Liver (tissue), 9 donors: ENCODE data around the gene SLC7A6OS. TPM values are rescaled to one million over a fixed set of nuclear protein-coding genes. Genes with fewer than 3 reads are reported as not detected.

Experiments used
- DNase-seq: peaks from one replicate; pipeline ENCODE4 v3.0.0-alpha.2; 2017; ENCODE audit warnings: low spot score
- H3K27ac ChIP-seq, 2 donors: one replicate each; pipeline ENCODE4 v1.7.0; 2013; ENCODE audit warnings: inconsistent platforms in 2 of 2, low read length in 2 of 2, control low read depth in 1 of 2, low read depth in 1 of 2, mild to moderate bottlenecking in 1 of 2
- H3K27me3 ChIP-seq, 4 donors: one replicate each; pipeline versions ENCODE4 v1.6.1 to v1.7.0; 2013; ENCODE audit warnings: low read length in 3 of 4, inconsistent platforms in 1 of 4, mild to moderate bottlenecking in 1 of 4, moderate library complexity in 1 of 4; ENCODE audit not compliant: control insufficient read depth in 4 of 4, insufficient read depth in 4 of 4
- H3K36me3 ChIP-seq, 4 donors: one replicate each; pipeline versions ENCODE4 v1.6.1 to v1.7.0; 2013; ENCODE audit warnings: low read length in 3 of 4, mild to moderate bottlenecking in 3 of 4, low read depth in 1 of 4, moderate library complexity in 1 of 4; ENCODE audit not compliant: control insufficient read depth in 4 of 4, insufficient read depth in 3 of 4
- H3K4me1 ChIP-seq, 4 donors: one replicate each; pipeline versions ENCODE4 v1.6.1 to v1.7.0; 2013; ENCODE audit warnings: low read length in 3 of 4, mild to moderate bottlenecking in 3 of 4, moderate library complexity in 1 of 4; ENCODE audit not compliant: control insufficient read depth in 4 of 4, insufficient read depth in 4 of 4
- H3K4me3 ChIP-seq, 3 donors: one replicate each; pipeline versions ENCODE4 v1.6.1 to v1.7.0; 2013; ENCODE audit warnings: low read length in 3 of 3, control low read depth in 1 of 3, low read depth in 1 of 3, mild to moderate bottlenecking in 1 of 3
- H3K9ac ChIP-seq, 2 donors: one replicate each; pipeline ENCODE4 v1.7.0; 2013; ENCODE audit warnings: low read length in 2 of 2, mild to moderate bottlenecking in 2 of 2, moderate library complexity in 2 of 2, control low read depth in 1 of 2, low read depth in 1 of 2
- H3K9me3 ChIP-seq, 4 donors: one replicate each; pipeline versions ENCODE4 v1.6.1 to v1.7.0; 2013; ENCODE audit warnings: low read length in 3 of 4; ENCODE audit not compliant: control insufficient read depth in 4 of 4
- ATF3 ChIP-seq: IDR thresholded peaks from 2 replicates; pipeline ENCODE4 v1.6.1; 2016; ENCODE audit warnings: antibody characterized with exemption
- CTCF ChIP-seq: fragments of 150-350 bp; IDR thresholded peaks from 2 replicates; pipeline ENCODE4 v1.5.1; 2017; ENCODE audit warnings: improper control_type of control experiment, low read depth, low read length; ENCODE audit not compliant: missing input control
- EGR1 ChIP-seq, 2 donors: IDR thresholded peaks; 2 replicates each; pipeline ENCODE4 v1.6.1; 2016 to 2018; ENCODE audit warnings: antibody characterized with exemption in 2 of 2, low read depth in 2 of 2
- FOXA1 ChIP-seq: IDR thresholded peaks from 2 replicates; pipeline ENCODE4 v1.6.1; 2016; ENCODE audit warnings: antibody characterized with exemption
- FOXA2 ChIP-seq: IDR thresholded peaks from 2 replicates; pipeline ENCODE4 v1.6.1; 2016; ENCODE audit warnings: antibody characterized with exemption
- GABPA ChIP-seq, 2 donors: IDR thresholded peaks in 1 of 2; conservative IDR thresholded peaks in 1 of 2; 2 replicates each; pipeline ENCODE4 v1.6.1; 2016; ENCODE audit warnings: antibody characterized with exemption in 2 of 2, mild to moderate bottlenecking in 1 of 2, moderate library complexity in 1 of 2
- HNF4A ChIP-seq, 2 donors: conservative IDR thresholded peaks; 2 replicates each; pipeline ENCODE4 v1.6.1; 2016; ENCODE audit warnings: antibody characterized with exemption in 2 of 2, mild to moderate bottlenecking in 2 of 2
- HNF4G ChIP-seq: IDR thresholded peaks from 2 replicates; pipeline ENCODE4 v1.6.1; 2016; ENCODE audit warnings: antibody characterized with exemption
- JUND ChIP-seq, 2 donors: IDR thresholded peaks; 2 replicates each; pipeline ENCODE4 v1.6.1; 2016; ENCODE audit warnings: antibody characterized with exemption in 2 of 2
- MAX ChIP-seq: IDR thresholded peaks from 2 replicates; pipeline ENCODE4 v1.6.1; 2016; ENCODE audit warnings: antibody characterized with exemption
- NR2F2 ChIP-seq: IDR thresholded peaks from 2 replicates; pipeline ENCODE4 v1.6.1; 2016; ENCODE audit warnings: antibody characterized with exemption
- RAD21 ChIP-seq, 2 donors: IDR thresholded peaks; 2 replicates each; pipeline ENCODE4 v1.6.1; 2016; ENCODE audit warnings: antibody characterized with exemption in 2 of 2, mild to moderate bottlenecking in 2 of 2
- REST ChIP-seq: IDR thresholded peaks from 2 replicates; pipeline ENCODE4 v1.6.1; 2016; ENCODE audit warnings: antibody characterized with exemption, mild to moderate bottlenecking
- RXRA ChIP-seq, 2 donors: IDR thresholded peaks; 2 replicates each; pipeline ENCODE4 v1.6.1; 2017 to 2018; ENCODE audit warnings: antibody characterized with exemption in 2 of 2, mild to moderate bottlenecking in 1 of 2
- SP1 ChIP-seq: IDR thresholded peaks from 2 replicates; pipeline ENCODE4 v1.6.1; 2018; ENCODE audit warnings: antibody characterized with exemption, mild to moderate bottlenecking
- TAF1 ChIP-seq: conservative IDR thresholded peaks from 2 replicates; pipeline ENCODE4 v1.6.1; 2016; ENCODE audit warnings: antibody characterized with exemption, mild to moderate bottlenecking
- YY1 ChIP-seq: IDR thresholded peaks from 2 replicates; pipeline ENCODE4 v1.6.1; 2016; ENCODE audit warnings: antibody characterized with exemption, mild to moderate bottlenecking
- ZBTB33 ChIP-seq: IDR thresholded peaks from 2 replicates; pipeline ENCODE4 v1.6.1; 2016; ENCODE audit warnings: antibody characterized with exemption
- WGBS: extraction: QIAGEN DNeasy Blood & Tissue Kit; methylation state at CpG from one replicate; pipeline ENCODE4 v1.1.7; 2013; 5-methylcytosine and 5-hydroxymethylcytosine counted together
- polyA plus RNA-seq, 2 donors: library from polyadenylated mRNA; stranded (reverse) in 1 of 2; unstranded in 1 of 2; fragments of 200-250 nt in 1 of 2; fragments of >200 nt in 1 of 2; fragmentation: Nextera tagmentation in 1 of 2; extraction: Ambion mirVana in 1 of 2; gene quantifications; one replicate each; pipeline versions ENCODE4 v1.2.1 to v1.2.3, GENCODE V29; 2013 to 2015
- total RNA-seq, 2 donors: library from RNA; depleted of rRNA; stranded (reverse); fragments of >200 nt; gene quantifications; one replicate each; pipeline ENCODE4 v1.2.3, GENCODE V29; 2014
- donor health status: healthy.
- donor health status: healthy.
- donor health status: healthy.
- donor health status: healthy.
- donor health status: healthy.

The SLC7A6OS gene
- total and polyA plus RNA-seq, 4 donors: 2.6 to 8.3 (median 5.5) TPM

GRCh38 chr16:68289621-68290329 lies 21.0 kb downstream of the SLC7A6OS start:
- H3K9ac ChIP-seq: no peak overlapping the region
- 70% methylated on average over 4 of the region's 4 CpGs for WGBS
- H3K36me3 ChIP-seq: no peaks in the 10 kb centered on the region
- peak overlapping the region in 1 of 2 donors; percentile 10 for H3K27ac ChIP-seq
- peaks cover 0 to 3% (median 0%) of the 10 kb centered on the region in 4 donors for H3K4me1 ChIP-seq
- no peak overlapping the region for H3K4me3 ChIP-seq
- TF ChIP-seq FOXA2 (no peak), NR2F2 (no peak), RAD21 (IDR thresholded peaks at IDR 0.05) (no peak), ZBTB33 (no peak), CTCF (no peak), HNF4G (no peak), YY1 (no peak), RXRA (IDR thresholded peaks at IDR 0.05) (no peak), HNF4A (conservative IDR thresholded peaks at IDR 0.05) (no peak), REST (no peak), ATF3 (no peak), FOXA1 (no peak), GABPA (IDR thresholded peaks at IDR 0.05 in 1 of 2, conservative IDR thresholded peaks at IDR 0.05 in 1 of 2) (no peak), JUND (IDR thresholded peaks at IDR 0.05) (no peak), MAX (no peak), TAF1 (no peak), SP1 (no peak), EGR1 (IDR thresholded peaks at IDR 0.05; ENCODE audit: low read depth in 2 of 2) (no peak)
- peak; percentile 45 for DNase-seq
- H3K9me3 ChIP-seq: no peaks in the 10 kb centered on the region
- no peaks in the 10 kb centered on the region for H3K27me3 ChIP-seq
